Smooth muscle cell (in vitro differentiated cells): Measurements from ENCODE around the gene UST. TPM values are rescaled to one million over a fixed set of nuclear protein-coding genes. Genes with fewer than 3 reads are reported as not detected.

ENCODE experiments used
- DNase-seq: peaks from one replicate; lab custom pipeline; 2025; ENCODE audit not compliant: unreplicated experiment; lab: John Stamatoyannopoulos, UW
- H2AFZ ChIP-seq: fragments of 200-600 bp; sonication (generic); 2 replicates; pipeline ENCODE4 v1.6.0; 2016; ENCODE audit warnings: antibody characterized with exemption, low read depth, mild to moderate bottlenecking
- H3F3A ChIP-seq: fragments of 200-600 bp; sonication (generic); 2 replicates; pipeline ENCODE4 v1.6.0; 2017; ENCODE audit warnings: antibody characterized with exemption, low read depth
- H3K27ac ChIP-seq: fragments of 200-600 bp; sonication (generic); 2 replicates; pipeline ENCODE4 v1.5.1; 2016; ENCODE audit warnings: low read depth, mild to moderate bottlenecking
- H3K27me3 ChIP-seq: fragments of 200-600 bp; sonication (generic); 2 replicates; pipeline ENCODE4 v1.6.1; 2016; ENCODE audit warnings: low read depth, mild to moderate bottlenecking
- H3K36me3 ChIP-seq: fragments of 200-600 bp; sonication (generic); 2 replicates; pipeline ENCODE4 v1.5.1; 2016; ENCODE audit warnings: low read depth
- H3K4me1 ChIP-seq: fragments of 200-600 bp; sonication (generic); 2 replicates; pipeline ENCODE4 v1.5.1; 2016; ENCODE audit warnings: low read depth
- H3K4me2 ChIP-seq: fragments of 200-600 bp; sonication (generic); 2 replicates; pipeline ENCODE4 v1.6.0; 2016; ENCODE audit warnings: mild to moderate bottlenecking
- H3K4me3 ChIP-seq: fragments of 200-600 bp; sonication (generic); 2 replicates; pipeline ENCODE4 v1.5.1; 2016; ENCODE audit warnings: mild to moderate bottlenecking
- H3K79me2 ChIP-seq: fragments of 200-600 bp; sonication (generic); 2 replicates; pipeline ENCODE4 v1.6.0; 2016; ENCODE audit warnings: low read depth, mild to moderate bottlenecking
- H3K9ac ChIP-seq: fragments of 200-600 bp; sonication (generic); 2 replicates; pipeline ENCODE4 v1.6.0; 2016; ENCODE audit warnings: low read depth
- H3K9me3 ChIP-seq: fragments of 200-600 bp; sonication (generic); replicated peaks from 2 replicates; pipeline ENCODE4 v1.5.1; 2016; ENCODE audit warnings: low read depth
- H4K20me1 ChIP-seq: fragments of 200-600 bp; sonication (generic); 2 replicates; pipeline ENCODE4 v1.6.0; 2016; ENCODE audit warnings: low read depth
- CTCF ChIP-seq: fragments of 200-600 bp; sonication (generic); IDR thresholded peaks from 2 replicates; pipeline ENCODE4 v1.5.1; 2017; ENCODE audit warnings: borderline replicate concordance, mild to moderate bottlenecking, antibody characterized with exemption; ENCODE audit not compliant: insufficient read depth, poor library complexity, severe bottlenecking
- WGBS: methylation state at CpG from one replicate; pipeline ENCODE4 v1.1.7; 2016; ENCODE audit warnings: low lambda C conversion rate; 5-methylcytosine and 5-hydroxymethylcytosine counted together
- polyA plus RNA-seq: library from polyadenylated mRNA; unstranded; fragments of >200 nt; fragmentation: Nextera tagmentation; extraction: Ambion mirVana; gene quantifications from 2 replicates; pipeline ENCODE4 v1.2.1, GENCODE V29; 2016
- total RNA-seq: library from RNA; depleted of rRNA; stranded (reverse); fragments of >200 nt; gene quantifications from 2 replicates; pipeline ENCODE4 v1.2.3, GENCODE V29; 2014

The UST gene
- total and polyA plus RNA-seq, 2 experiments from 2014 or later = 16.1 to 19.5 TPM

- no peak overlapping the region for H3K27ac ChIP-seq
- DNase-seq = no peak
- H3K4me3 ChIP-seq = no peak overlapping the region
- H3K9me3 ChIP-seq = no peaks in the 10 kb centered on the region
- no peaks in the 10 kb centered on the region for H3F3A ChIP-seq
- H3K27me3 ChIP-seq = no peaks in the 10 kb centered on the region
- H4K20me1 ChIP-seq = no peaks in the 10 kb centered on the region
- H3K9ac ChIP-seq = no peak overlapping the region
- H3K36me3 ChIP-seq = no peaks in the 10 kb centered on the region
- no peak for TF ChIP-seq CTCF
- peaks cover 7% of the 10 kb centered on the region for H3K4me1 ChIP-seq
- H2AFZ ChIP-seq = no peak overlapping the region
- H3K79me2 ChIP-seq = no peaks in the 10 kb centered on the region
- no peak overlapping the region for H3K4me2 ChIP-seq
- whole genome bisulfite sequencing = 89% methylated on average over 7 of the region's 7 CpGs
Measured at GRCh38 chr6:148704400-148705246, 42.2 kb upstream of the UST start.

GRCh38 chr6:148708707-148709106 is 38.1 kb upstream of the UST start:
- 89% methylated on average over 1 of the region's 1 CpG for WGBS
- no peak overlapping the region for H3K4me3 ChIP-seq
- H3K9me3 ChIP-seq = no peaks in the 10 kb centered on the region
- no peak overlapping the region for H3K9ac ChIP-seq
- no peaks in the 10 kb centered on the region for H3K4me1 ChIP-seq
- no peak overlapping the region for H3K27ac ChIP-seq
- H3F3A ChIP-seq = no peaks in the 10 kb centered on the region
- no peaks in the 10 kb centered on the region for H4K20me1 ChIP-seq
- DNase-seq = no peak
- no peak for TF ChIP-seq CTCF
- H3K79me2 ChIP-seq = no peaks in the 10 kb centered on the region
- H3K4me2 ChIP-seq = no peak overlapping the region
- H3K27me3 ChIP-seq = no peaks in the 10 kb centered on the region
- H2AFZ ChIP-seq = no peak overlapping the region
- H3K36me3 ChIP-seq = peaks cover 4% of the 10 kb centered on the region

- Histone ChIP-seq H3K9ac (no peak overlapping the region), H3K79me2 (no peaks in the 10 kb centered on the region), H3K36me3 (peaks cover 4% of the 10 kb centered on the region), H3K9me3 (no peaks in the 10 kb centered on the region), H3K27ac (no peak overlapping the region), H3F3A (no peaks in the 10 kb centered on the region), H3K4me1 (no peaks in the 10 kb centered on the region), H4K20me1 (no peaks in the 10 kb centered on the region), H3K27me3 (no peaks in the 10 kb centered on the region), H3K4me3 (no peak overlapping the region), H3K4me2 (no peak overlapping the region), H2AFZ (no peak overlapping the region)
- DNase-seq = no peak
- 61% methylated on average over 1 of the region's 1 CpG for WGBS
- TF ChIP-seq CTCF = no peak
Measured at GRCh38 chr6:148709577-148709976, 37.3 kb upstream of the UST start.
